HEK293 (cell line): Measurements from ENCODE around the gene ARHGAP30.

ENCODE experiments used
- CTCF ChIA-PET: fragments of 350-600 bp; formaldehyde crosslinking; extraction: SDS; loops from one replicate; lab custom pipeline; 2021; ENCODE audit warnings: antibody characterized with exemption; lab: Yijun Ruan, JAX
- POLR2A ChIA-PET: fragments of 300-600 bp; formaldehyde crosslinking; extraction: SDS; loops from one replicate; lab custom pipeline; 2020; ENCODE audit warnings: antibody characterized with exemption, inconsistent platforms; lab: Yijun Ruan, JAX
- H3K27ac ChIP-seq: fragments of 200-500 bp; sonication (Bioruptor generic); 2 replicates; pipeline ENCODE4 v1.5.1; 2014; ENCODE audit warnings: low read depth, low read length, control low read depth, inconsistent platforms; ENCODE audit errors: extremely low read depth
- H3K36me3 ChIP-seq, 2 experiments: fragments of 200-500 bp in 1 of 2; sonication (Bioruptor generic) in 1 of 2; 1 replicate in 1 of 2; 2 replicates in 1 of 2; pipeline ENCODE4 v1.5.1; 2014 to 2017; ENCODE audit warnings: inconsistent platforms in 2 of 2, low read length in 2 of 2; ENCODE audit not compliant: control insufficient read depth in 2 of 2, insufficient read depth in 1 of 2
- H3K4me1 ChIP-seq: fragments of 200-500 bp; sonication (Bioruptor generic); 2 replicates; pipeline ENCODE4 v1.5.1; 2014; ENCODE audit warnings: mild to moderate bottlenecking, low read length, inconsistent platforms; ENCODE audit not compliant: control insufficient read depth, insufficient read depth
- H3K4me3 ChIP-seq: 2 replicates; pipeline ENCODE4 v1.5.1; 2011; ENCODE audit warnings: low read depth, mild to moderate bottlenecking, control low read depth, low read length, moderate library complexity
- H3K9me3 ChIP-seq: fragments of 200-500 bp; sonication (Bioruptor generic); 2 replicates; pipeline ENCODE4 v1.5.1; 2014; ENCODE audit warnings: low read depth, low read length, inconsistent platforms; ENCODE audit not compliant: control insufficient read depth, insufficient read depth
- EGR2 ChIP-seq: fragments of 450-650 bp; formaldehyde crosslinking; IDR thresholded peaks from 2 replicates; pipeline ENCODE4 v1.5.1; 2016; ENCODE audit warnings: low read depth, missing biosample characterization, missing genetic modification characterization
- GFI1B ChIP-seq: fragments of 450-650 bp; formaldehyde crosslinking; IDR thresholded peaks from 2 replicates; pipeline ENCODE4 v1.5.1; 2016; ENCODE audit warnings: missing biosample characterization, missing genetic modification characterization
- INSM2 ChIP-seq: fragments of 450-650 bp; formaldehyde crosslinking; IDR thresholded peaks from 2 replicates; pipeline ENCODE4 v1.5.1; 2016; ENCODE audit warnings: missing biosample characterization, missing genetic modification characterization
- OVOL3 ChIP-seq: fragments of 450-650 bp; formaldehyde crosslinking; IDR thresholded peaks from 2 replicates; pipeline ENCODE4 v1.5.1; 2016; ENCODE audit warnings: missing biosample characterization, missing genetic modification characterization
- TSHZ1 ChIP-seq: fragments of 450-650 bp; formaldehyde crosslinking; IDR thresholded peaks from 2 replicates; pipeline ENCODE4 v1.5.1; 2016; ENCODE audit warnings: missing biosample characterization, missing genetic modification characterization, borderline replicate concordance
- YY2 ChIP-seq: fragments of 450-650 bp; formaldehyde crosslinking; IDR thresholded peaks from 2 replicates; pipeline ENCODE4 v1.5.1; 2016; ENCODE audit warnings: missing biosample characterization, missing genetic modification characterization
- ZFHX2 ChIP-seq: fragments of 450-650 bp; formaldehyde crosslinking; conservative IDR thresholded peaks from 2 replicates; pipeline ENCODE4 v1.5.1; 2016; ENCODE audit warnings: missing biosample characterization, missing genetic modification characterization
- ZFP37 ChIP-seq: fragments of 450-650 bp; formaldehyde crosslinking; IDR thresholded peaks from 2 replicates; pipeline ENCODE4 v1.5.1; 2016; ENCODE audit warnings: missing biosample characterization, missing genetic modification characterization
- ZNF155 ChIP-seq: fragments of 450-650 bp; formaldehyde crosslinking; IDR thresholded peaks from 2 replicates; pipeline ENCODE4 v1.5.1; 2016; ENCODE audit warnings: missing biosample characterization, missing genetic modification characterization
- ZNF157 ChIP-seq: fragments of 450-650 bp; formaldehyde crosslinking; IDR thresholded peaks from 2 replicates; pipeline ENCODE4 v1.5.1; 2016; ENCODE audit warnings: missing biosample characterization, missing genetic modification characterization
- ZNF202 ChIP-seq: fragments of 450-650 bp; formaldehyde crosslinking; IDR thresholded peaks from 2 replicates; pipeline ENCODE4 v1.5.1; 2016; ENCODE audit warnings: missing biosample characterization, missing genetic modification characterization, borderline replicate concordance
- ZNF239 ChIP-seq: fragments of 450-650 bp; formaldehyde crosslinking; IDR thresholded peaks from 2 replicates; pipeline ENCODE4 v1.5.1; 2016; ENCODE audit warnings: missing biosample characterization, missing genetic modification characterization
- ZNF311 ChIP-seq: fragments of 450-650 bp; formaldehyde crosslinking; IDR thresholded peaks from 2 replicates; pipeline ENCODE4 v1.5.1; 2017; ENCODE audit warnings: missing biosample characterization, missing genetic modification characterization, borderline replicate concordance
- ZNF449 ChIP-seq: fragments of 450-650 bp; formaldehyde crosslinking; IDR thresholded peaks from 2 replicates; pipeline ENCODE4 v1.5.1; 2017; ENCODE audit warnings: missing biosample characterization, mild to moderate bottlenecking, missing genetic modification characterization, moderate library complexity
- ZNF530 ChIP-seq: fragments of 450-650 bp; formaldehyde crosslinking; IDR thresholded peaks from 2 replicates; pipeline ENCODE4 v1.5.1; 2016; ENCODE audit warnings: low read depth, missing biosample characterization, missing genetic modification characterization
- ZNF548 ChIP-seq: fragments of 450-650 bp; formaldehyde crosslinking; IDR thresholded peaks from 2 replicates; pipeline ENCODE4 v1.5.1; 2016; ENCODE audit warnings: missing biosample characterization, missing genetic modification characterization
- ZNF560 ChIP-seq: fragments of 450-650 bp; formaldehyde crosslinking; IDR thresholded peaks from 2 replicates; pipeline ENCODE4 v1.5.1; 2017; ENCODE audit warnings: missing biosample characterization, missing genetic modification characterization, borderline replicate concordance
- ZNF639 ChIP-seq: fragments of 450-650 bp; formaldehyde crosslinking; IDR thresholded peaks from 2 replicates; pipeline ENCODE4 v1.5.1; 2016; ENCODE audit warnings: missing biosample characterization, missing genetic modification characterization
- ZNF658 ChIP-seq: fragments of 450-650 bp; formaldehyde crosslinking; IDR thresholded peaks from 2 replicates; pipeline ENCODE4; 2016; ENCODE audit warnings: missing biosample characterization, missing genetic modification characterization
- ZNF707 ChIP-seq: fragments of 450-650 bp; formaldehyde crosslinking; IDR thresholded peaks from 2 replicates; pipeline ENCODE4 v1.5.1; 2016; ENCODE audit warnings: missing biosample characterization, missing genetic modification characterization
- ZNF747 ChIP-seq: fragments of 450-650 bp; formaldehyde crosslinking; IDR thresholded peaks from 2 replicates; pipeline ENCODE4 v1.5.1; 2016; ENCODE audit warnings: missing biosample characterization, missing genetic modification characterization
- ZSCAN16 ChIP-seq: fragments of 450-650 bp; formaldehyde crosslinking; IDR thresholded peaks from 2 replicates; pipeline ENCODE4 v1.5.1; 2016; ENCODE audit warnings: missing biosample characterization, missing genetic modification characterization
- ZSCAN5A ChIP-seq: fragments of 450-650 bp; formaldehyde crosslinking; IDR thresholded peaks from 2 replicates; pipeline ENCODE4 v1.5.1; 2016; ENCODE audit warnings: missing biosample characterization, missing genetic modification characterization
- ZXDB ChIP-seq: fragments of 450-650 bp; formaldehyde crosslinking; IDR thresholded peaks from 2 replicates; pipeline ENCODE4 v1.5.1; 2016; ENCODE audit warnings: missing biosample characterization, missing genetic modification characterization

Gene ARHGAP30

GRCh38 chr1:161061419-161061818, 8.3 kb downstream of the ARHGAP30 start:
- no peak overlapping the region for H3K27ac ChIP-seq
- H3K4me3 ChIP-seq = no peak overlapping the region
- ChIA-PET CTCF (interaction anchor here (0.6 to 0.7 kb wide), 2 partner anchors 15 to 42 kb away, joined by 3 to 4 read pairs; partner anchors contain the start of gene USF1), POLR2A (no interaction called here)
- no peaks in the 10 kb centered on the region for H3K4me1 ChIP-seq
- no peaks in the 10 kb centered on the region for H3K9me3 ChIP-seq
- no peaks in the 10 kb centered on the region for H3K36me3 ChIP-seq
- TF ChIP-seq ZNF239 (tag by site-specific recombination) (no peak), ZNF530 (tag by site-specific recombination) (no peak), ZNF639 (tag by site-specific recombination) (no peak), ZNF707 (tag by site-specific recombination) (no peak), ZNF311 (no peak)

- ChIA-PET POLR2A (interaction anchor here (1.0 kb wide), 1 partner anchor 14 kb away, joined by 4 read pairs; the partner anchor contains the start of gene USF1), CTCF (interaction anchor here (0.6 kb wide), 1 partner anchor 160 kb away, joined by 4 read pairs; no protein-coding TSS in a partner anchor)
- no peaks in the 10 kb centered on the region for H3K4me1 ChIP-seq
- H3K9me3 ChIP-seq = no peaks in the 10 kb centered on the region
- TF ChIP-seq YY2 (no peak), INSM2 (tag by site-specific recombination) (no peak), ZNF658 (tag by site-specific recombination) (no peak), EGR2 (peak; percentile 50; the same call in 1 of the 2 replicates), ZFHX2 (tag by site-specific recombination) (0 out of 2 replicates have a peak, but pooled peaks have one; percentile 2), ZNF548 (tag by site-specific recombination) (no peak), ZFP37 (tag by site-specific recombination) (no peak), ZNF747 (no peak), ZSCAN5A (tag by site-specific recombination) (no peak), ZNF449 (no peak), OVOL3 (tag by site-specific recombination) (no peak)
- H3K4me3 ChIP-seq = no peak overlapping the region
- H3K27ac ChIP-seq = no peak overlapping the region
- H3K36me3 ChIP-seq = no peaks in the 10 kb centered on the region
Measured at GRCh38 chr1:161059293-161059692, 10.4 kb downstream of the ARHGAP30 start.

GRCh38 chr1:161054805-161055204, 14.9 kb downstream of the ARHGAP30 start:
- Histone ChIP-seq H3K4me3 (no peak overlapping the region), H3K36me3 (no peaks in the 10 kb centered on the region), H3K4me1 (no peaks in the 10 kb centered on the region), H3K27ac (no peak overlapping the region), H3K9me3 (no peaks in the 10 kb centered on the region)
- ChIA-PET CTCF (interaction anchor here (0.6 to 1.9 kb wide), 6 partner anchors 9 to 678 kb away, joined by 3 to 7 read pairs (median 3); partner anchors contain the start of gene USF1), POLR2A (interaction anchor here (1.7 kb wide), 1 partner anchor 9 kb away, joined by 8 read pairs; the partner anchor contains the start of gene USF1)
- TF ChIP-seq ZSCAN16 (tag by site-specific recombination) (no peak), GFI1B (tag by site-specific recombination) (no peak), ZNF560 (tag by site-specific recombination) (no peak), TSHZ1 (no peak), ZNF157 (tag by site-specific recombination) (no peak), ZNF202 (tag by site-specific recombination) (no peak), ZNF239 (tag by site-specific recombination) (no peak), ZNF155 (tag by site-specific recombination) (no peak), ZXDB (tag by site-specific recombination) (no peak)
